Astrocyte (in vitro differentiated cells and primary cell): Measurements from ENCODE around the gene ADAMTS12. TPM values are rescaled to one million over a fixed set of nuclear protein-coding genes. Genes with fewer than 3 reads are reported as not detected.

Experiments used
- DNase-seq: peaks from one replicate; pipeline ENCODE4 v3.0.0-alpha.2; 2010; ENCODE audit warnings: low read depth
- FAIRE-seq: peaks from 2 replicates; lab custom pipeline; 2011; peaks lifted over from hg19 to GRCh38; lab: Jason Lieb, UNC
- H2AFZ ChIP-seq: 2 replicates; pipeline ENCODE4 v1.6.0; 2012; ENCODE audit warnings: low read depth, low read length, inconsistent platforms
- H3K27ac ChIP-seq: 2 replicates; pipeline ENCODE4 v1.5.1; 2011; ENCODE audit warnings: low read depth, low read length, inconsistent platforms
- H3K27me3 ChIP-seq: 2 replicates; pipeline ENCODE4 v1.6.0; 2011; ENCODE audit warnings: low read length, inconsistent platforms; ENCODE audit not compliant: insufficient read depth
- H3K36me3 ChIP-seq: 2 replicates; pipeline ENCODE4 v1.5.1; 2011; ENCODE audit warnings: low read length, inconsistent platforms; ENCODE audit not compliant: insufficient read depth
- H3K4me1 ChIP-seq: 2 replicates; pipeline ENCODE4 v1.5.1; 2011; ENCODE audit warnings: low read length, inconsistent platforms; ENCODE audit not compliant: insufficient read depth
- H3K4me2 ChIP-seq: 2 replicates; pipeline ENCODE4 v1.6.0; 2012; ENCODE audit warnings: low read length, inconsistent platforms
- H3K4me3 ChIP-seq: 2 replicates; pipeline ENCODE4 v1.5.1; 2011; ENCODE audit warnings: low read depth, mild to moderate bottlenecking, low read length, inconsistent platforms; ENCODE audit not compliant: insufficient read depth
- H3K79me2 ChIP-seq: 2 replicates; pipeline ENCODE4 v1.6.0; 2012; ENCODE audit warnings: mild to moderate bottlenecking, low read length, inconsistent platforms; ENCODE audit not compliant: insufficient read depth
- H3K9ac ChIP-seq: 2 replicates; pipeline ENCODE4 v1.6.0; 2012; ENCODE audit warnings: mild to moderate bottlenecking, low read length, inconsistent platforms
- H3K9me3 ChIP-seq: 2 replicates; pipeline ENCODE4 v1.5.1; 2012; ENCODE audit warnings: low read depth, mild to moderate bottlenecking, low read length, inconsistent platforms; ENCODE audit not compliant: insufficient read depth
- H4K20me1 ChIP-seq: 2 replicates; pipeline ENCODE4 v1.6.0; 2012; ENCODE audit warnings: low read length, inconsistent platforms; ENCODE audit not compliant: insufficient read depth
- H3K27ac Mint-ChIP-seq: one replicate; pipeline ENCODE4 v1.8.0; 2021; ENCODE audit warnings: mild to moderate bottlenecking, mixed read lengths; ENCODE audit not compliant: unreplicated experiment
- H3K27me3 Mint-ChIP-seq: one replicate; pipeline ENCODE4 v1.8.0; 2021; ENCODE audit warnings: low read depth, mixed read lengths; ENCODE audit not compliant: unreplicated experiment
- H3K36me3 Mint-ChIP-seq: one replicate; pipeline ENCODE4 v1.8.0; 2021; ENCODE audit warnings: low read depth, mixed read lengths; ENCODE audit not compliant: unreplicated experiment
- H3K4me1 Mint-ChIP-seq: one replicate; pipeline ENCODE4 v1.8.0; 2021; ENCODE audit warnings: low read depth, mixed read lengths; ENCODE audit not compliant: unreplicated experiment
- H3K4me3 Mint-ChIP-seq: one replicate; pipeline ENCODE4 v1.8.0; 2021; ENCODE audit warnings: mild to moderate bottlenecking, moderate library complexity, mixed read lengths; ENCODE audit not compliant: unreplicated experiment
- H3K9me3 Mint-ChIP-seq: one replicate; pipeline ENCODE4 v1.8.0; 2021; ENCODE audit warnings: mild to moderate bottlenecking, mixed read lengths; ENCODE audit not compliant: unreplicated experiment
- EZH2 ChIP-seq: IDR thresholded peaks from 2 replicates; pipeline ENCODE4 v1.6.1; 2012; ENCODE audit warnings: mild to moderate bottlenecking, low read length, inconsistent platforms; ENCODE audit not compliant: insufficient read depth
- total RNA-seq: library from RNA; stranded (reverse); gene quantifications from 2 replicates; pipeline ENCODE4 v1.2.1, GENCODE V29; 2021
- TF ChIP-seq, protein P1 (sequence below): IDR thresholded peaks from 2 replicates; pipeline ENCODE4 v1.5.1; 2011; ENCODE audit warnings: low read depth, mild to moderate bottlenecking, inconsistent platforms, low read length, moderate library complexity; ENCODE audit not compliant: insufficient read depth

The ADAMTS12 gene
- total RNA-seq, 1 donor from 2014 or later, result 156 TPM

DNA sequence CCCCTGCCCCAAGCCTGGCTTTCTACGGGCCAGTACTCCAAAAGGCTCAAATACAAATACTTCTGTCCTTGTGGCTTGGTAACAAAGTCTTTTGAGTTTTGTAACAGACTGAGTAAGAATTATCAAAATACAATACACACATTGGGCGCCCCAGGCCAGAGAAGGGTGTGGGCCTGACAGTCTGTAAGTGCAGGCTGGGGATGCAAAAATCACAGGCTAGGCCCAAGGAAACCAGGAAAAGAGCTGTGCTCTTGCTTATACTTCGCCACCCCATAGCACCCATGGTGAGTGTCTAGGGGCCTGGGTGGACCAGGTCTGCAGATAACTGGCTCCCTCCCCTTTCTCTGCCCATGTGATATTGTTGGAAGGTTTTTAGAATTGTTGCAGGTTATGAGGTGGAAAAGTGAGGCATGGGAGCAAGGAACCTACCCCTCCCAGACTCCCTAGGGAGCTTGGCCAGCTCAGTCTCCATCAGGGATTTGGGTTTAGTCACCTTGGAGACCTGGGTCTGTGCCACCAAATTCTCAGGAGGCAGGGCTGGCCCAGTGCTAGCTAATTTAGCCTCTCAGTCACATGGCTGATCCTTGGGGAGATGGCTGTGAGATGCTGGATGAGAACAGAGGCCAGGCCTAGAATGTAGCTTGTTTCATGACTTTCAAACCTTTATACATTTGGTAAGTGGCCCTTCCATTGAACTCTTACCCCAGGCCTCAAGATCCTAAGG, 378.2 kb downstream of the ADAMTS12 start:
- no peak overlapping the region for H3K27ac Mint-ChIP-seq
- no peak overlapping the region for H2AFZ ChIP-seq
- H3K27ac ChIP-seq, result no peak overlapping the region
- H3K9ac ChIP-seq, result no peak overlapping the region
- no peaks in the 10 kb centered on the region for H4K20me1 ChIP-seq
- TF ChIP-seq, protein P1, sequence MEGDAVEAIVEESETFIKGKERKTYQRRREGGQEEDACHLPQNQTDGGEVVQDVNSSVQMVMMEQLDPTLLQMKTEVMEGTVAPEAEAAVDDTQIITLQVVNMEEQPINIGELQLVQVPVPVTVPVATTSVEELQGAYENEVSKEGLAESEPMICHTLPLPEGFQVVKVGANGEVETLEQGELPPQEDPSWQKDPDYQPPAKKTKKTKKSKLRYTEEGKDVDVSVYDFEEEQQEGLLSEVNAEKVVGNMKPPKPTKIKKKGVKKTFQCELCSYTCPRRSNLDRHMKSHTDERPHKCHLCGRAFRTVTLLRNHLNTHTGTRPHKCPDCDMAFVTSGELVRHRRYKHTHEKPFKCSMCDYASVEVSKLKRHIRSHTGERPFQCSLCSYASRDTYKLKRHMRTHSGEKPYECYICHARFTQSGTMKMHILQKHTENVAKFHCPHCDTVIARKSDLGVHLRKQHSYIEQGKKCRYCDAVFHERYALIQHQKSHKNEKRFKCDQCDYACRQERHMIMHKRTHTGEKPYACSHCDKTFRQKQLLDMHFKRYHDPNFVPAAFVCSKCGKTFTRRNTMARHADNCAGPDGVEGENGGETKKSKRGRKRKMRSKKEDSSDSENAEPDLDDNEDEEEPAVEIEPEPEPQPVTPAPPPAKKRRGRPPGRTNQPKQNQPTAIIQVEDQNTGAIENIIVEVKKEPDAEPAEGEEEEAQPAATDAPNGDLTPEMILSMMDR, result no peak
- no peak for TF ChIP-seq EZH2
- H3K4me1 ChIP-seq, result no peaks in the 10 kb centered on the region
- peaks cover 2% of the 10 kb centered on the region for H3K36me3 Mint-ChIP-seq
- H3K36me3 ChIP-seq, result no peaks in the 10 kb centered on the region
- no peak for FAIRE-seq
- H3K27me3 ChIP-seq, result no peaks in the 10 kb centered on the region
- no peak overlapping the region for H3K4me3 Mint-ChIP-seq
- H3K4me3 ChIP-seq, result no peak overlapping the region
- peaks cover 6% of the 10 kb centered on the region for H3K4me1 Mint-ChIP-seq
- H3K4me2 ChIP-seq, result no peak overlapping the region
- H3K9me3 ChIP-seq, result no peaks in the 10 kb centered on the region
- H3K9me3 Mint-ChIP-seq, result peaks cover 14% of the 10 kb centered on the region
- DNase-seq, result no peak
- H3K79me2 ChIP-seq, result no peaks in the 10 kb centered on the region
- H3K27me3 Mint-ChIP-seq, result no peaks in the 10 kb centered on the region

- no peak overlapping the region for H3K27ac ChIP-seq
- H3K4me2 ChIP-seq, result no peak overlapping the region
- H3K4me3 ChIP-seq, result no peak overlapping the region
- no peaks in the 10 kb centered on the region for H4K20me1 ChIP-seq
- DNase-seq (peak; percentile 34), FAIRE-seq (no peak)
- H3K79me2 ChIP-seq, result no peaks in the 10 kb centered on the region
- H3K9me3 ChIP-seq, result no peaks in the 10 kb centered on the region
- Mint-ChIP-seq H3K27ac (peak overlapping the region; percentile 91), H3K4me3 (no peak overlapping the region), H3K4me1 (peaks cover 7% of the 10 kb centered on the region), H3K27me3 (no peaks in the 10 kb centered on the region), H3K36me3 (no peaks in the 10 kb centered on the region), H3K9me3 (peaks cover 3% of the 10 kb centered on the region)
- H3K27me3 ChIP-seq, result no peaks in the 10 kb centered on the region
- no peak overlapping the region for H3K9ac ChIP-seq
- no peak overlapping the region for H2AFZ ChIP-seq
- TF ChIP-seq EZH2, result no peak
- TF ChIP-seq, protein P1, result no peak
- no peaks in the 10 kb centered on the region for H3K4me1 ChIP-seq
- H3K36me3 ChIP-seq, result no peaks in the 10 kb centered on the region
Measured at GRCh38 chr5:33509036-33509435, 382.8 kb downstream of the ADAMTS12 start.

DNA sequence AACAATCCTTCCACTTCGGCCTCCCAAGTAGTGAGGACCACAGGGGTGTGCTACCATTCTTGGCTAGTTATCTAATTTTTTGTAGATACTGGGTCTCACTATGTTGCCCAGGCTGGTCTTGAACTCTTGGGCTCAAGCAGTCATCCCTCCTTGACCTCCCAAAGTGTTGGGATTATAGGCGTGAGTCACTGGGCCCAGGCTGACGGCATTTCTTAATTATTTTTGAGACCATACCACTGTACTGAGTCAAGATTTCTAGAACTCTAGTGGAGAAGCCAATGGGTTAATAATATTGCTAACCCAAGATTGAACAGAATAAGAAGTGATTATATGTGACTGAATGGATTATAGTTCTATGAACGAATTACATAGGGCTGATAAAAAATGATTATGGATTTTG, 384.4 kb downstream of the ADAMTS12 start:
- peak; percentile 4 for DNase-seq
- no peaks in the 10 kb centered on the region for H4K20me1 ChIP-seq
- Mint-ChIP-seq H3K4me1 (peaks cover 7% of the 10 kb centered on the region), H3K27ac (no peak overlapping the region), H3K27me3 (no peaks in the 10 kb centered on the region), H3K9me3 (peaks cover 3% of the 10 kb centered on the region), H3K36me3 (no peaks in the 10 kb centered on the region), H3K4me3 (no peak overlapping the region)
- no peak overlapping the region for H3K27ac ChIP-seq
- H3K27me3 ChIP-seq, result no peaks in the 10 kb centered on the region
- no peak for FAIRE-seq
- no peak overlapping the region for H3K9ac ChIP-seq
- no peak overlapping the region for H3K4me3 ChIP-seq
- no peaks in the 10 kb centered on the region for H3K9me3 ChIP-seq
- H3K4me1 ChIP-seq, result no peaks in the 10 kb centered on the region
- no peak for TF ChIP-seq EZH2
- TF ChIP-seq, protein P1, result no peak
- H3K79me2 ChIP-seq, result no peaks in the 10 kb centered on the region
- no peak overlapping the region for H2AFZ ChIP-seq
- no peak overlapping the region for H3K4me2 ChIP-seq
- H3K36me3 ChIP-seq, result no peaks in the 10 kb centered on the region
